Astrocyte of the spinal cord (primary cell): ENCODE measurements around the gene STYK1.

Experiments used
- DNase-seq: peaks from one replicate; pipeline ENCODE4 v3.0.0; 2011; ENCODE audit warnings: low read depth, low spot score
- H3K4me3 ChIP-seq: 2 replicates; pipeline ENCODE4 v1.5.1; 2011; ENCODE audit warnings: low read depth, mild to moderate bottlenecking, low read length, moderate library complexity
- in situ Hi-C: cut with HindIII; loops from 2 replicates; pipeline ENCODE4 v1.10.0; 2017; ENCODE audit warnings: low sequenced_read_pairs
- TF ChIP-seq, protein P1 (sequence below): IDR thresholded peaks from 2 replicates; pipeline ENCODE4 v1.5.1; 2012; ENCODE audit warnings: low read depth, mild to moderate bottlenecking, low read length, inconsistent platforms

The STYK1 gene

DNA sequence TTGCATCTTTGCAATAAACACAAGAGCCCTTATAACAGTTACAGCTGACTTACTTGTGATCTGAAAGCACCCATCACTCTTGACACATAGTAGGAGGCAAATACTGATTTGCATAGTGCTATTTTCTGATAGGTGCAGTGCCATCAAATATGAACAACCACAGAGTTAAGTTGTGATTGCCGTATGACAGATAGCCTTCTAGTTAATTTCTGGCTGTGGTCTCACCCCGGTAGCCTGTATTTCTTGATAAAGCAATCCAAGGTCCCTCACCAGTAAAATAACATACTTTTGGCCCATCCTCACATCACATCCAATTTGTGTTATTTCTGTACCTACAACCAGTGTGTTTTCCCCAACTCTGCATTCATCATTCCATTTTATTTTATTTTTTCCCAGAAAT, 23.3 kb upstream of the STYK1 start:
- TF ChIP-seq, protein P1, sequence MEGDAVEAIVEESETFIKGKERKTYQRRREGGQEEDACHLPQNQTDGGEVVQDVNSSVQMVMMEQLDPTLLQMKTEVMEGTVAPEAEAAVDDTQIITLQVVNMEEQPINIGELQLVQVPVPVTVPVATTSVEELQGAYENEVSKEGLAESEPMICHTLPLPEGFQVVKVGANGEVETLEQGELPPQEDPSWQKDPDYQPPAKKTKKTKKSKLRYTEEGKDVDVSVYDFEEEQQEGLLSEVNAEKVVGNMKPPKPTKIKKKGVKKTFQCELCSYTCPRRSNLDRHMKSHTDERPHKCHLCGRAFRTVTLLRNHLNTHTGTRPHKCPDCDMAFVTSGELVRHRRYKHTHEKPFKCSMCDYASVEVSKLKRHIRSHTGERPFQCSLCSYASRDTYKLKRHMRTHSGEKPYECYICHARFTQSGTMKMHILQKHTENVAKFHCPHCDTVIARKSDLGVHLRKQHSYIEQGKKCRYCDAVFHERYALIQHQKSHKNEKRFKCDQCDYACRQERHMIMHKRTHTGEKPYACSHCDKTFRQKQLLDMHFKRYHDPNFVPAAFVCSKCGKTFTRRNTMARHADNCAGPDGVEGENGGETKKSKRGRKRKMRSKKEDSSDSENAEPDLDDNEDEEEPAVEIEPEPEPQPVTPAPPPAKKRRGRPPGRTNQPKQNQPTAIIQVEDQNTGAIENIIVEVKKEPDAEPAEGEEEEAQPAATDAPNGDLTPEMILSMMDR = no peak
- in situ Hi-C loops = no loop called here
- DNase-seq = no peak
- H3K4me3 ChIP-seq = no peak overlapping the region

DNA sequence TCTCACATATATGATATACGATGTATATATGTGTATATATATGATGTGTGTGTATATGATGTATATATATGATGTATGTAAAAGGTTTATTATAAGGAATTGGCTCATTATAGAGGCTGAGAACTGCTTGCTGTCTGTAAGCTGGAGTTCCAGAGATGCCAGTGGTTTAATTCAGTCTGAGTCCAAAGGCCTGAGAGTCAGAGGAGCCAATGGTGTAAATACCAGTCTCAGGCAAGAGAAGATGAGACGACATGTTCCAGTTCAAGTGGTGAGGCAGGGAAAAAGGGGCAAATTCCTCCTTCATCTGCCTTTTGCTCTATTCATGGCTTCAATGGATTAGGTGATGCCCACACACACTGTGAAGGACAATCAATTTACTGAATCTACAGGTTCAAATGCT, 17.1 kb upstream of the STYK1 start:
- DNase-seq = no peak
- TF ChIP-seq, protein P1 = no peak
- in situ Hi-C loops = no loop called here
- H3K4me3 ChIP-seq = no peak overlapping the region

DNA sequence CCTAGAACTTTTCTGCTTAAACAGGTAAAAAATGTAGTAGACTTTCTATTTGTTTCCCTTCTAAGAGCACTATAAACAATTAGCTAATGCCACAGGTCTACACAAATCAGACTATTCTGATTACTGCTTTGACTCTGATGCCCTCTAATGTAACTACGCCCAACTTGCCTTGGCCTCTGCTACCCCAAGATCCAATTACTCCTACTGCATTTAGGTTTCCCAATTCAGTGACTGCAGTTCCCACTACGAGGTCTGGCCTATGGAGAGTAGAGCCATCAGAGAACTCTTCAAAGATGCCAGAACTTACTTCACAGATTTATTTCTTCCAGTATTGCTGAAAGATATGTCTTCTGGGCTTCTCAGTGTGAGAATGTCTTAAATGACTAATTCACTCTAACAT, 15.3 kb upstream of the STYK1 start:
- TF ChIP-seq, protein P1 = no peak
- no peak for DNase-seq
- no peak overlapping the region for H3K4me3 ChIP-seq
- in situ Hi-C loops = no loop called here

DNA sequence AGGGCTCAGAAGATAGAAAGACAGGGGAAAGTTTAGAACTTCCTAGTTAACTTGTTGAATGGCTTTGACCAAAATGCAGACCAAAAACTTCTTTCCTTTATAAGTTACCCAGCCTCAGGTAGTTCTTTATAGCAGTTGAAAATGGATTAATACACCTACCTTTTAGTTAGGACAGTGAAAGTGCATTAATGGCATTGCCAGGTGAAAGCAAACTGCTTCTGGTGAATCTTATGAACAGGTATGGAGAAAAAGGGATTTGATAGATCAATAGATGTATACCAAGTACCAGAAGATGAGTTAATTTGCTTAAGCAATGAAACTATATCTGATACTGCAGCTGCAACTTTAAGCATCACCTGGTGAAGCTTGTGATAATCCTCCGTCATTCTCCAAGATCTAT, 14.2 kb upstream of the STYK1 start:
- TF ChIP-seq, protein P1 = no peak
- H3K4me3 ChIP-seq = no peak overlapping the region
- no peak for DNase-seq
- in situ Hi-C loops = no loop called here

DNA sequence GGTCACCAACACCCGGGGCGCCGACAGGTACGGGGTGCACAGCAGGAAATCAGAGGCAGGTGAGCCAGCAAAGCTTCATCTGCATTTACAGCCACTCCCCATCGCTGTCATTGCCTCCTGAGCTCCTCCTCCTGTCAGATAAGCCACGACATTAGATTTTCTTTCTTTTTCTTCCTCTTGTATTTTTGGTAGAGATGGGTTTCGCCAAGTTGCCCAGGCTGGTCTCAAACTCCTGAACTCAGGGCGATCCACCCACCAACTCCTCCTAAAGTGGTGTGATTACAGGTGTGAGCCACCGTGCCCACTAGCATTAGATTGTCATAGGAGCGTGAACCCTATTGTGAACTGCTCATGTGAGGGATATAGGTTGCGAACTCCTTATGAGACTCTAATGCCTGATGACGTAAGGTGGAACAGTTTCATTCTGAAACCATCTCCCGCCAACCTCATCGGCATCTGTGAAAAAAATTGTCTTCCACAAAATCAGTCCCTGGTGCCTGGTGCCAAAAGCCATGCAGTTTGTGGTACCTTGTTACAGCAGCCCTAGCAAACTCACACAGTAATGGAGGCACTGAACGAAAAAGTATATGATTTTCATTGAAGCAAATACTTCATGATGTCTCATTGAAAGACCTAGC, 1.5 kb downstream of the STYK1 start:
- in situ Hi-C loops = no loop called here
- no peak overlapping the region for H3K4me3 ChIP-seq
- DNase-seq = no peak
- TF ChIP-seq, protein P1 = no peak

DNA sequence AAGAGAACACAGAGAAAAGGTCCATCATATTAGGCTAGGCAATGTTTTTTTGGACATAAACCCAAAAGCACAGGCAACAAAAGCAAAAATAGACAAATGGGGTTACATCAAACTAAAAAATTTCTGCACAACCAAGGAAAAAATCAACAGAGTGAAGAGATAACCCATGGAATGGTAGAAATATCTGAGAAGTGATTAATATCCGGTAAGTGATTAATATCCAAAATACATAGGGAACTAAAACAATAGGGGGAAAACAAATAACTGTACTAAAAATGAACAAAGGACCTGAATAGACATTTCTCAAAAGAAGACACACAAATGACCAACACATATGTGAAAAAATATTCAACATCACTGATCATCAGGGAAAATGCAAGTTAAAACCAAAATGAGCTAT, 4.3 kb downstream of the STYK1 start:
- in situ Hi-C loops = no loop called here
- DNase-seq = no peak
- TF ChIP-seq, protein P1 = no peak
- no peak overlapping the region for H3K4me3 ChIP-seq
